ENCODE data around the gene LRIG1.

GRCh38 chr3:66502981-66503380 is 2.2 kb upstream of the LRIG1 start:
- TF ChIP-seq TEAD4 (IDR thresholded peaks at IDR 0.05) (no peak), RAD21 (IDR thresholded peaks at IDR 0.05; ENCODE audit: low read depth) (no peak), TAF1 (IDR thresholded peaks at IDR 0.05; ENCODE audit: low read depth) (no peak)

Measured in Ishikawa (cell line).